Stimulated activated CD8-positive, alpha-beta memory T cell treated with anti-CD3 and anti-CD28 coated beads, Interleukin-7, amount 100 ng/mL, for 1 hour (primary cell): ENCODE results near the gene SLC9C1.

Source experiments
- DNase-seq, 2 donors: peaks; one replicate each; pipeline ENCODE4 v3.0.0-alpha.2; 2020; ENCODE audit warnings: low read depth in 2 of 2

Gene SLC9C1

DNA sequence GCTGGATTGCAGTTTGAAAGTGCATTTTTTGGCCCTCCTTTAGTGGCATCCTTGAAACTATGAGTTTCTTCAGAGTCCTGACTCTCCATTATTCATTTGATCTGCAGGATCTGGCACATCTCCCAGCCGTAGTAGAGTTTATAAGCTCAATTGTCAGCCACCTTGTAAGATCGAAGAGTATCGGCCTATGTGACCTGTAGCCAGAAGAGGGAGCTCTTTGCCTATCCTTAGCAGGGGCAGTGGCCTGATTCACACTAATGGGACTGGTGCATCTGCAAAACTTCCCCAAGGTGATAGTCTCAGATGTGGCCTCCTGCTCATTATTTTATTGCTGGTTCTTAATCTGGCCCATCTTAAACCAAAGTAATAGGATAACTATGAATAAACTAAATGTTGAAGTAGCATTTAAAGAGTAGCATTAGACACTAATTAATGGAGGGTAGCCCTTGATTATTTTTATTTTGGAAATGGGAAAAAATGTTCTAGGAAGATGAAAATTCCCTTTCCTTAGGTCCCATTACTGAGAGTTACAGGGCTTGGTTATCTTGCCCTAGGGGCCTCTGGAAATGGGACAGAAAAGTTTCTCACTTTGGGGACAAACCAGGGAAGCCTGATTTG is 182.1 kb downstream of the SLC9C1 start:
- DNase-seq: peak in 1 of 2 donors; percentile 15

- DNase-seq: no peak
Measured at GRCh38 chr3:112109322-112109721, 184.7 kb downstream of the SLC9C1 start.

GRCh38 chr3:112104774-112105173 is 189.2 kb downstream of the SLC9C1 start:
- no peak for DNase-seq

DNA sequence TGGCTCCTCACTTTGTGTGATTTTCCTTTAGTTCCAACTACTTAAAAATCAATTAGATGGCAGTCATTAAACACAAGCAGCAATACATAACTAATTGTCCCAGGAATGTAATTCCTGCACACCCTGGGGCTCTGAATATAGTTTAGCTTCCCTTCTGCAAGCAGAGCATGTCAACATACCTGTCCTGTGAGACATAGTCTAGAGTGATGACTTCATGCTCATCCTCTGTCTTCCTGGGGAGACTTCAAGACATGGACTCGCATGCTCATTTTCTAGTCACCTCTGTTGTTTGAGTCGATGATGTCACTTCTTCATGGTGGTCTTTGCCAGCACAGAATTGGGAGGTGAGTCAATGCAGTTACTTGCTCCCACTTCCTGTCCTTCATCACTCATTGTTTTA is 192.1 kb downstream of the SLC9C1 start:
- DNase-seq: no peak

DNA sequence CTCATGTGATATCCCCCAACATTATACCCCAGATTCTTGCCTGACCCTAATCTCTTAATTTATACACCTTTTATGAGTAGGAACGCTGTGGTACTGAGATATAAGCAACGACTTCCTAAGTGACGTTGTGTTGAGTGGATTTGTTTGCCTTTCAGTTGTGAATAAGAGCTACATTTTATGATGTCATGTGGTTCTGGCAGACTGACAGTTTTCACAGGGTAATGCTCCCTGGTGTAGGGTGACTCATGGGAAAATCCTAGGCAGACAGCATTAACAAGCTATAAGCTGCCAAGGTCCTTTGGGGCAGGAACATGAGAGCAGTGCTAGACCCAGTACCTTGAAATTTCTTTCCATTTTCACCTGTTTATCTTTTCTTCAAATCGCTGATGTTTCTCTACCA is 196.6 kb downstream of the SLC9C1 start:
- no peak for DNase-seq

- no peak for DNase-seq
Measured at GRCh38 chr3:112096176-112096575, 197.8 kb downstream of the SLC9C1 start.

- DNase-seq: no peak
Measured at GRCh38 chr3:112095731-112096130, 198.3 kb downstream of the SLC9C1 start.

- no peak for DNase-seq
Measured at GRCh38 chr3:112093180-112093522, 200.9 kb downstream of the SLC9C1 start.

DNA sequence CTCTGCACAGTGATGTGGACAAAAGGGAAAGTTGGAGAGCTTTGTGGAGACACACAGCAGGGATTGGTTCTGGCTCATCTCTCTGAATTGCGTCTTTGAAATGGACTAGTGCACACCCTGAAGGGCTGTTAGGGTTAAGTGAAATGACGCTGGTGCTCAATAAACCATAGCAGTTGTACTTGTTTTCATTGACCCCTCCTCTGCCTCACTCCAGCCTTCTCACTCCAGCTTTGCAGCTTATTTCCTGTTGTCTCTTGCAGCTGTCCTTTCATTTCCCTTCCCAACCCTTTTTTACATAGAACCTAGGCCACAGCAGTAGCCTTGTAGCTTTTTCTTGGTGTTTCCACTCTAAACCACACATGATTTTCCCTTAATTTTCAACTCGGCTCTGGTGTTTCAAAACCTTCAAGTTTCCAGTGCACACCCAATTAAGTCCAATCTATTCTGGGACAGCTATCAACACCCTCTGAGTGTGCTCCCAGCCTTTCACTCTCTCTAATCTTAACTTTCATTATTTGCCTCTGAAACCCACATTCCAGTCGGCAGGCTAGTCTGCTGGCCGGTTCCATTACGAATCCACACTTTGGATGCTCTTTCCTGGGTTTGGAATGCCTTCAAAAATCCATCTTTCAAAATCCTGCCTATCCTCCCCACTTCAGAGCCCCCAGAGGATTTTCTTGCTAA is 201.4 kb downstream of the SLC9C1 start:
- DNase-seq: no peak

- DNase-seq: no peak
Measured at GRCh38 chr3:112090887-112091586, 203.0 kb downstream of the SLC9C1 start.
